Kidney (tissue), 14 donors: ENCODE results near the gene GAP43. TPM values are rescaled to one million over a fixed set of nuclear protein-coding genes. Genes with fewer than 3 reads are reported as not detected.

ENCODE experiments used
- DNase-seq, 5 donors: peaks; one replicate each; pipeline ENCODE4 v3.0.0-alpha.2; 2013 to 2020
- FAIRE-seq: peaks from 2 replicates; lab custom pipeline; 2012; peaks lifted over from hg19 to GRCh38; lab: Jason Lieb, UNC
- H3K27ac ChIP-seq, 2 donors: one replicate each; pipeline ENCODE4 v1.7.0; 2013; ENCODE audit warnings: low read depth in 2 of 2, low read length in 2 of 2, inconsistent platforms in 1 of 2
- H3K27me3 ChIP-seq: one replicate; pipeline ENCODE4 v1.7.1; 2013; ENCODE audit warnings: low read length, inconsistent platforms; ENCODE audit not compliant: control insufficient read depth, insufficient read depth
- H3K36me3 ChIP-seq, 3 donors: one replicate each; pipeline versions ENCODE4 v1.7.0 to v1.7.1; 2013; ENCODE audit warnings: low read length in 3 of 3, control low read depth in 1 of 3, inconsistent platforms in 1 of 3; ENCODE audit not compliant: insufficient read depth in 3 of 3, control insufficient read depth in 2 of 3
- H3K4me1 ChIP-seq, 3 donors: one replicate each; pipeline versions ENCODE4 v1.7.0 to v1.7.1; 2013; ENCODE audit warnings: low read length in 3 of 3, inconsistent platforms in 1 of 3, low read depth in 1 of 3; ENCODE audit not compliant: control insufficient read depth in 2 of 3, insufficient read depth in 2 of 3
- H3K4me3 ChIP-seq, 3 donors: one replicate each; pipeline versions ENCODE4 v1.7.0 to v1.8.1; 2013; ENCODE audit warnings: low read length in 3 of 3, control low read depth in 1 of 3, inconsistent platforms in 1 of 3
- H3K9ac ChIP-seq, 3 donors: one replicate each; pipeline versions ENCODE4 v1.7.0 to v1.7.1; 2013; ENCODE audit warnings: low read length in 3 of 3, control low read depth in 1 of 3, inconsistent platforms in 1 of 3
- H3K9me3 ChIP-seq, 3 donors: one replicate each; pipeline versions ENCODE4 v1.7.0 to v1.7.1; 2013; ENCODE audit warnings: low read length in 3 of 3, control low read depth in 1 of 3, inconsistent platforms in 1 of 3; ENCODE audit not compliant: control insufficient read depth in 2 of 3, insufficient read depth in 1 of 3
- CTCF ChIP-seq: IDR thresholded peaks from 3 replicates; pipeline ENCODE4 v1.5.1; 2012; ENCODE audit warnings: mild to moderate bottlenecking, moderate library complexity, borderline replicate concordance; ENCODE audit not compliant: insufficient read depth; ENCODE audit errors: extremely low read depth
- intact Hi-C: fragments of 100-400 bp; cut with DNase I; formaldehyde crosslinking; loops from one replicate; pipeline ENCODE4 v1.11.1; 2022
- polyA plus RNA-seq: library from polyadenylated mRNA; stranded (reverse); fragments of 350-450 nt; fragmentation: Illumina TruSeq; extraction: RNeasy Lipid Tissue Mini Kit (QIAGEN cat#74804); gene quantifications from one replicate; pipeline ENCODE4 v1.2.3, GENCODE V29; 2014; ENCODE audit warnings: low read depth, low replicate concordance; ENCODE audit not compliant: insufficient read depth
- total RNA-seq: library from RNA; stranded (reverse); fragmentation: NEBNext Ultra II Directional; extraction: Animal tissue kit (Norgen Biotek cat#: 25700); gene quantifications from one replicate; pipeline ENCODE4 v1.2.1, GENCODE V29; 2021
- donor health status: control.
- donor health status: control.
- donor health status: control.
- donor health status: control.
- donor health status: control.
- donor health status: DM: yes; HTN: yes; CAD: no.
- donor health status: Normal renal cell carcinoma (clear cell type).

Gene GAP43
- total and polyA plus RNA-seq, 2 donors from 2014 or later = 0.19 TPM; not detected in 1

- Histone ChIP-seq H3K9ac (peak overlapping the region; percentile 80 to 98 (median 91)), H3K27ac (peak overlapping the region; percentile 68 to 91), H3K27me3 (no peaks in the 10 kb centered on the region), H3K4me1 (peaks cover 0 to 4% (median 0%) of the 10 kb centered on the region in 3 donors), H3K4me3 (peak overlapping the region; percentile 79 to 88 (median 82)), H3K36me3 (no peaks in the 10 kb centered on the region), H3K9me3 (no peaks in the 10 kb centered on the region)
- no peak for FAIRE-seq
- DNase-seq = peak; percentile 84 to 95 (median 90)
- TF ChIP-seq CTCF = no peak
- intact Hi-C loops = no loop called here
Observed at GRCh38 chr3:115658337-115659181, 35.2 kb downstream of the GAP43 start.

GRCh38 chr3:115659253-115660220 is 36.2 kb downstream of the GAP43 start:
- FAIRE-seq (no peak), DNase-seq (peak in 1 of 5 donors; percentile 27)
- no peaks in the 10 kb centered on the region for H3K27me3 ChIP-seq
- peaks cover 0 to 4% (median 0%) of the 10 kb centered on the region in 3 donors for H3K4me1 ChIP-seq
- H3K9ac ChIP-seq = peak overlapping the region in 2 of 3 donors; percentile 30 to 91
- peak overlapping the region in 2 of 3 donors; percentile 82 to 88 for H3K4me3 ChIP-seq
- H3K27ac ChIP-seq = no peak overlapping the region
- no peak for TF ChIP-seq CTCF
- no peaks in the 10 kb centered on the region for H3K36me3 ChIP-seq
- no peaks in the 10 kb centered on the region for H3K9me3 ChIP-seq
- intact Hi-C loops = no loop called here

GRCh38 chr3:115660646-115661337 is 37.5 kb downstream of the GAP43 start:
- Histone ChIP-seq H3K9ac (no peak overlapping the region), H3K9me3 (no peaks in the 10 kb centered on the region), H3K36me3 (no peaks in the 10 kb centered on the region), H3K4me3 (no peak overlapping the region), H3K27ac (no peak overlapping the region), H3K4me1 (peaks cover 0 to 4% (median 0%) of the 10 kb centered on the region in 3 donors), H3K27me3 (no peaks in the 10 kb centered on the region)
- intact Hi-C loops = no loop called here
- peak in 1 of 5 donors; percentile 41 for DNase-seq
- no peak for FAIRE-seq
- no peak for TF ChIP-seq CTCF
